Measurements from ENCODE around the gene POU3F3.

POU3F3 gene

GRCh38 chr2:104847586-104848160 lies 6.2 kb upstream of the POU3F3 start:
- no peak for DNase-seq

GRCh38 chr2:104848526-104848925 lies 5.4 kb upstream of the POU3F3 start:
- DNase-seq = no peak

- DNase-seq = no peak
Measured at GRCh38 chr2:104849101-104849500, 4.8 kb upstream of the POU3F3 start.

GRCh38 chr2:104849618-104850141 lies 4.2 kb upstream of the POU3F3 start:
- DNase-seq = peak; percentile 80

GRCh38 chr2:104850361-104851290 lies 3.3 kb upstream of the POU3F3 start:
- DNase-seq = no peak

GRCh38 chr2:104851291-104852089 lies 2.4 kb upstream of the POU3F3 start:
- no peak for DNase-seq

GRCh38 chr2:104852090-104852666 lies 1.7 kb upstream of the POU3F3 start:
- DNase-seq = no peak

GRCh38 chr2:104854498-104855220 lies 744 bp downstream of the POU3F3 start:
- no peak for DNase-seq

GRCh38 chr2:104855221-104856085 lies 1.5 kb downstream of the POU3F3 start:
- no peak for DNase-seq

- DNase-seq = no peak
Measured at GRCh38 chr2:104856086-104856972, 2.4 kb downstream of the POU3F3 start.

- no peak for DNase-seq
Measured at GRCh38 chr2:104856973-104857261, 3.0 kb downstream of the POU3F3 start.

GRCh38 chr2:104857262-104858005 lies 3.5 kb downstream of the POU3F3 start:
- DNase-seq = no peak

- no peak for DNase-seq
Measured at GRCh38 chr2:104858006-104858978, 4.4 kb downstream of the POU3F3 start.

GRCh38 chr2:104859291-104859765 lies 5.4 kb downstream of the POU3F3 start:
- DNase-seq = no peak

GRCh38 chr2:104859766-104860450 lies 6.0 kb downstream of the POU3F3 start:
- no peak for DNase-seq

GRCh38 chr2:104860451-104860790 lies 6.5 kb downstream of the POU3F3 start:
- no peak for DNase-seq

- DNase-seq = no peak
Measured at GRCh38 chr2:104861351-104862057, 7.6 kb downstream of the POU3F3 start.

Data from suppressor macrophage treated with lipopolysaccharide for 4 hours (primary cell).